Upper lobe of right lung (tissue), 1 donor: ENCODE data around the gene ZNF609. TPM values are rescaled to one million over a fixed set of nuclear protein-coding genes. Genes with fewer than 3 reads are reported as not detected.
A peak's percentile ranks its signal among the peaks of the same experiment; 100 is the strongest.

ENCODE experiments used
- ATAC-seq: fragments of 200-7000 bp; cut with Tn5 transposase; one replicate; pipeline ENCODE4 v1.9.1; 2020; ENCODE audit warnings: mild to moderate bottlenecking, moderate library complexity
- DNase-seq: peaks from one replicate; pipeline ENCODE4 v3.0.0-alpha.2; 2020
- H3K27ac ChIP-seq: fragments of 200-600 bp; one replicate; pipeline ENCODE4 v1.8.0; 2022
- H3K27me3 ChIP-seq: fragments of 200-600 bp; one replicate; pipeline ENCODE4 v1.8.0; 2022; ENCODE audit warnings: mild to moderate bottlenecking
- H3K36me3 ChIP-seq: fragments of 200-600 bp; one replicate; pipeline ENCODE4 v1.8.0; 2022
- H3K4me1 ChIP-seq: fragments of 200-600 bp; one replicate; pipeline ENCODE4 v1.8.0; 2022
- H3K4me3 ChIP-seq: fragments of 200-600 bp; one replicate; pipeline ENCODE4 v1.8.0; 2022; ENCODE audit warnings: mild to moderate bottlenecking
- H3K9me3 ChIP-seq: fragments of 200-600 bp; one replicate; pipeline ENCODE4 v1.8.0; 2022
- intact Hi-C: fragments of 100-400 bp; cut with DNase I; formaldehyde crosslinking; loops from one replicate; pipeline ENCODE4 v1.11.0; 2022
- total RNA-seq: library from RNA; stranded (reverse); fragmentation: NEBNext Ultra II Directional; extraction: Animal tissue kit (Norgen Biotek cat#: 25700); gene quantifications from one replicate; pipeline ENCODE4 v1.2.1, GENCODE V29; 2021
- TF ChIP-seq, protein P1 (sequence below): fragments of 200-600 bp; IDR thresholded peaks from one replicate; pipeline ENCODE4 v1.8.0; 2022; ENCODE audit warnings: antibody characterized with exemption
- donor health status: DM: no; HTN: yes; CAD: no; lungs with severe emphysema.

The ZNF609 gene
- total RNA-seq, 1 donor from 2014 or later: 45.4 TPM

DNA sequence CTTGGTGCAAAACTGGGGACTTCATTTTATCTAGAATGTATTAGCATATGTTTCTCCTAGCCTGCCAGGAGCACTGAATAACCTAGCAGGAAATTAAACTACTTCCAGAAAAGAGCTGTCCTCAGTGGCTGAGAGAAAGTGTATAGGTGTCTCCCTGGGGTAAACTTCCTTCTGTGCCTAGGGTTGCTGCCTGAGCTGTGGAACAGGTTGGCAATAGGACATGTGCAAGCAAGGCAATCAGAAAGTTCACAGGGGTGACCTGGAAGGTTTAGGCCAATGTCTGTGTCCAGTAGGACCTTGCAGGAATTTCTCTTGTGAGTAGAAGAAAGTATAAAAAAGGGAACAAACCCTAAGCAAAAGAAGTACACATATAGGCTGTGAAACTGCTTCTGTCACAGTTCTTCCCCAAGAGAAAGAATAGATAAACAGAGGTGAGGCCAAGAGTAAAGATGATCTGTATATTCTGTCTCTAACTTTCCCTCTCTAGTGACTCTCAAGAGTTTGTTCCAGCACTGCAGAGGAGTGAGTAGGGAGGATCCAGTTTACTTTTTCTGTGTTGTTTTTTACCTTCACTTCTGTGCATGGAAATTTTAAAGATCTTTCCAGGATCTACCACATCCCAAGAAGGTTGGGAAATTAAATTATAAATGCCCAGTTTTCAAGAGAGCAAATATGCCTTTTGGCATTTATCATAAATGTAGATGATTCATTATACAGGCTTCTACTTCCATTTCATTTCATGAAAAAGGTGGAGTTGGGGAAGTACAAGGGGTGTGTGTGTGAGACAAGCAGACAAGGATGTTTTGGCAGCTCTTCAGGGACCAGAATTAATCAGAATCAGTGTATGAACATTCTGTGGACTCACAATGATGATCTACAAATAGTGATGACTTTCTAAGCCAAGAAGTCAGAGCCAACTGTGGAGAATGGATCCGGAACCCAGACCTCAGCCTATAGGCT lies 159.8 kb downstream of the ZNF609 start:
- no peaks in the 10 kb centered on the region for H3K27me3 ChIP-seq

DNA sequence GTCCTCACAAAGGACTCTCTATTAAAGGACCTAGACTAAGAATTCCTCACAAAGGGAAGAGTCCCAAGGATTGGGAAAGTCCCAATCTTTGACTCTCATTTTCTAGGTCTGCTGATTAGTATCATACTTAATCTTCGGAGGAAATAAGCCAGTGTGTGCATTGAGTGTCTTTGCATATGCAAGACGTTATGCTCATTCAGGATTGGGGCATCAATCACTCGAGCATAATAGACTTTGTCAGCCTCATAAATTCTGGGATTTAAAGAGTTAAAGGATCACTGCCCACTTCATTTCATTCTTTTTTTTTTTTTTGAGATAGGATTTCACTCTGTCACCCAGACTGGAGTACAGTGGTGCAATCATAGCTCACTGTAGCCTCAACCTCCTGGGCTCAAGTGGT lies 160.7 kb downstream of the ZNF609 start:
- no peak overlapping the region for H3K4me3 ChIP-seq
- intact Hi-C loops: no loop called here
- H3K4me1 ChIP-seq: peaks cover 36% of the 10 kb centered on the region
- ATAC-seq (no peak), DNase-seq (no peak)
- no peaks in the 10 kb centered on the region for H3K27me3 ChIP-seq
- H3K36me3 ChIP-seq: peaks cover 9% of the 10 kb centered on the region
- no peaks in the 10 kb centered on the region for H3K9me3 ChIP-seq
- H3K27ac ChIP-seq: no peak overlapping the region
- TF ChIP-seq, protein P1, sequence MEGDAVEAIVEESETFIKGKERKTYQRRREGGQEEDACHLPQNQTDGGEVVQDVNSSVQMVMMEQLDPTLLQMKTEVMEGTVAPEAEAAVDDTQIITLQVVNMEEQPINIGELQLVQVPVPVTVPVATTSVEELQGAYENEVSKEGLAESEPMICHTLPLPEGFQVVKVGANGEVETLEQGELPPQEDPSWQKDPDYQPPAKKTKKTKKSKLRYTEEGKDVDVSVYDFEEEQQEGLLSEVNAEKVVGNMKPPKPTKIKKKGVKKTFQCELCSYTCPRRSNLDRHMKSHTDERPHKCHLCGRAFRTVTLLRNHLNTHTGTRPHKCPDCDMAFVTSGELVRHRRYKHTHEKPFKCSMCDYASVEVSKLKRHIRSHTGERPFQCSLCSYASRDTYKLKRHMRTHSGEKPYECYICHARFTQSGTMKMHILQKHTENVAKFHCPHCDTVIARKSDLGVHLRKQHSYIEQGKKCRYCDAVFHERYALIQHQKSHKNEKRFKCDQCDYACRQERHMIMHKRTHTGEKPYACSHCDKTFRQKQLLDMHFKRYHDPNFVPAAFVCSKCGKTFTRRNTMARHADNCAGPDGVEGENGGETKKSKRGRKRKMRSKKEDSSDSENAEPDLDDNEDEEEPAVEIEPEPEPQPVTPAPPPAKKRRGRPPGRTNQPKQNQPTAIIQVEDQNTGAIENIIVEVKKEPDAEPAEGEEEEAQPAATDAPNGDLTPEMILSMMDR: no peak

More for the DNA sequence above, 159.8 kb downstream of the ZNF609 start:
- intact Hi-C loops: no loop called here
- Histone ChIP-seq H3K36me3 (peaks cover 9% of the 10 kb centered on the region), H3K4me1 (peaks cover 36% of the 10 kb centered on the region), H3K27ac (no peak overlapping the region), H3K9me3 (no peaks in the 10 kb centered on the region), H3K4me3 (no peak overlapping the region)
- TF ChIP-seq, protein P1: no peak
- ATAC-seq (no peak), DNase-seq (no peak)

DNA sequence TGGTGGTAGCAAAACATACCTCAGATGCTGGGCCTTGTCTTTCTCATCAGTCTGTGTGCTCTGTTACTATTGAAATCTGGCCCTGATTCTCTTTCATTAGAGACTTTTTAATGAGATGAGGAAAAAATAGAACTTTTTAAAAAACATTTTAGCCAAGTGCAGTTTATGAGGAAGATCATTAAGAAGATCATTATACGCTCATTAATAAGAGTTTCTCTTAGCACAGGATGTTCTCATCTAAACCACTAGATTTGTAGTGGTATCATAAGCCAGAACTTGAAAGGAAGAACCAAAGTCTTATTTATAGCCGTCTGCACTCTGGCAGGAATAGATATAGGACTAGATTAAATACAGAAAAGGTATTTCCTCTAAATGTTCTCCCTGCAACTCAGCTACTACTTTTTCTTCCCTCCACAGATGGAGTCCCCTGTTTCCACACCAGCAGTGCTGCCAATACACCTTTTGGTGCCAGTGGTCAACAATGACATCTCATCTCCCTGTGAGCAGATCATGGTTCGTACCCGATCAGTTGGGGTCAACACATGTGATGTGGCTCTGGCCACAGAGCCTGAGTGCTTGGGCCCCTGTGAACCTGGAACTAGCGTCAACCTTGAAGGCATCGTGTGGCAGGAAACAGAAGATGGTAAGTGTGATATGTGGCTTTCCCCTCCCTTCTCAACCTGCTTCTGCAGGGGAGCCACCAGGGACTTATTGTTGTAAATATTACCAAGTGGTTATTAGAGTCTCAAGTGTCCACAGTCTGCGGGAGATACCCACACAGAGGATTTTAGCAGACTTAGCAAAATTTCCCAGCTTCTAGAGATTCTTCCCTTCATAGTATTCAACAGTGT lies 162.3 kb downstream of the ZNF609 start:
- H3K27ac ChIP-seq: peak overlapping the region; percentile 47
- H3K4me3 ChIP-seq: no peak overlapping the region
- H3K27me3 ChIP-seq: no peaks in the 10 kb centered on the region
- peaks cover 9% of the 10 kb centered on the region for H3K36me3 ChIP-seq
- DNase-seq (no peak), ATAC-seq (peak; percentile 48)
- H3K9me3 ChIP-seq: no peaks in the 10 kb centered on the region
- H3K4me1 ChIP-seq: peaks cover 36% of the 10 kb centered on the region
- intact Hi-C loops: no loop called here
- TF ChIP-seq, protein P1: no peak

DNA sequence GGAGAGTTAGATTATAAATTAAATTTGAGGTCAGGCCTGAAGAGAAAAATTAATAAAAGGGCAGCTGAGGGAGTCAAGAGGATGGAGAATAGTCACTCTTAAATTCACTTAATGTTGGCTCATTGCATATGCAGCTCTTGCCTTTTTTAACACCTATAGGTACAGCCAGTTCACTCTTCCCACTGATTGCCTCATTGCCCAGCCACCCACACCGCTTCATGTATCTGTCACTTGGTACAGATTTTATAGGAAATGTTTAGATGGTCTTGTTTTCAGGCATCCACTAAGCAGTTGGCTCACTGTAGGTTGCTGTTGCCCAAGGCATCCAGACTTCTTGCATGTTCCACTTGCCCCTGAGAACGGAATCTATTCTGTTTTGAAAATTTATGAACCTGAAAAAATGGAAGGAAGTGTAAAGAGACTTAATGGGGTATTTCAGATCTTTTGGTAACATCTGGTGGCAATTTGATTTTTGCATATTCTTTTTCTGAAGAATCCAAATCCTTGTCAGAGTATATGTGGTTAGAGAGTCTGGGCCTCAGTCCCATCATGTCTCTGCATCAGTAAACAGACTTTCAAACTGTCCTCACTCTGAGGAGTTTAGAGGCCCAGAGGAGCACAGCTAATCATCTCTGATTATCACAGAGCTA lies 163.1 kb downstream of the ZNF609 start:
- Histone ChIP-seq H3K36me3 (peaks cover 9% of the 10 kb centered on the region), H3K27me3 (no peaks in the 10 kb centered on the region), H3K27ac (peak overlapping the region; percentile 47), H3K9me3 (no peaks in the 10 kb centered on the region), H3K4me1 (peaks cover 36% of the 10 kb centered on the region), H3K4me3 (no peak overlapping the region)
- DNase-seq (no peak), ATAC-seq (peak; percentile 24)
- intact Hi-C loops: no loop called here
- TF ChIP-seq, protein P1: no peak

DNA sequence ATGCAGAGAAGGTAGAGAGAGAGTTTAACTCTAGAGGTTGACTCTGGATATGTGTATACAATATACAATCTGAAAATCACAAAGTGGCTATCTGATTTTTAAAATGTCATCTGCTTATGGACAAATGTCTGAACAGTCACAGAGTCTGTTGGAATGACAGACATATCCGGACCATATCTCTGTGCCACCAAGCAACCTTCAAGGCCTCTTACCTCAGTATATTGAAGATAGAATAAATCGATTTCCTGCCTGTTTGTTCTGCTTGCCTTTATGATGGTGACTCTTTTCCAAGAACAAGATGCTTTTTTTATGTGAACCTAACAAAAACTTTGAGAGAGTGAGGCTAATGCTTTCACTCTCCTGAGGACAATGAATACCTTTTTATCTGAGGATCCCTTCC lies 163.9 kb downstream of the ZNF609 start:
- H3K9me3 ChIP-seq: no peaks in the 10 kb centered on the region
- TF ChIP-seq, protein P1: no peak
- ATAC-seq: no peak

More for the DNA sequence above, 163.9 kb downstream of the ZNF609 start:
- Histone ChIP-seq H3K4me3 (no peak overlapping the region), H3K4me1 (peaks cover 36% of the 10 kb centered on the region), H3K36me3 (peaks cover 9% of the 10 kb centered on the region), H3K27me3 (no peaks in the 10 kb centered on the region), H3K27ac (peak overlapping the region; percentile 47)
- DNase-seq: no peak
- intact Hi-C loops: no loop called here
